ENCODE measurements around the gene THSD7B.

THSD7B gene

GRCh38 chr2:137023205-137023604 is 257.9 kb downstream of the THSD7B start:
- no peak for TF ChIP-seq CTCF (IDR thresholded peaks at IDR 0.05; ENCODE audit: borderline replicate concordance, control extremely low read depth, extremely low read depth, insufficient read depth, missing control alignments)
- in situ Hi-C loops (cut with MboI; ENCODE audit: low sequenced_read_pairs, unreplicated experiment), result no loop called here
- no peak for DNase-seq (ENCODE audit: low spot score)

- DNase-seq (ENCODE audit: low spot score), result no peak
- in situ Hi-C loops (cut with MboI; ENCODE audit: low sequenced_read_pairs, unreplicated experiment), result no loop called here
- TF ChIP-seq CTCF (IDR thresholded peaks at IDR 0.05; ENCODE audit: borderline replicate concordance, control extremely low read depth, extremely low read depth, insufficient read depth, missing control alignments), result no peak
Measured at GRCh38 chr2:137031731-137032130, 266.4 kb downstream of the THSD7B start.

- no peak for DNase-seq (ENCODE audit: low spot score)
- in situ Hi-C loops (cut with MboI; ENCODE audit: low sequenced_read_pairs, unreplicated experiment), result no loop called here
- no peak for TF ChIP-seq CTCF (IDR thresholded peaks at IDR 0.05; ENCODE audit: borderline replicate concordance, control extremely low read depth, extremely low read depth, insufficient read depth, missing control alignments)
Measured at GRCh38 chr2:137036619-137037018, 271.3 kb downstream of the THSD7B start.

GRCh38 chr2:137039482-137040152 is 274.3 kb downstream of the THSD7B start:
- no peak for TF ChIP-seq CTCF (IDR thresholded peaks at IDR 0.05; ENCODE audit: borderline replicate concordance, control extremely low read depth, extremely low read depth, insufficient read depth, missing control alignments)
- in situ Hi-C loops (cut with MboI; ENCODE audit: low sequenced_read_pairs, unreplicated experiment), result no loop called here
- DNase-seq (ENCODE audit: low spot score), result no peak

GRCh38 chr2:137047369-137047768 is 282.0 kb downstream of the THSD7B start:
- in situ Hi-C loops (cut with MboI; ENCODE audit: low sequenced_read_pairs, unreplicated experiment), result no loop called here
- no peak for DNase-seq (ENCODE audit: low spot score)
- no peak for TF ChIP-seq CTCF (IDR thresholded peaks at IDR 0.05; ENCODE audit: borderline replicate concordance, control extremely low read depth, extremely low read depth, insufficient read depth, missing control alignments)

- in situ Hi-C loops (cut with MboI; ENCODE audit: low sequenced_read_pairs, unreplicated experiment), result no loop called here
- TF ChIP-seq CTCF (IDR thresholded peaks at IDR 0.05; ENCODE audit: borderline replicate concordance, control extremely low read depth, extremely low read depth, insufficient read depth, missing control alignments), result no peak
Measured at GRCh38 chr2:137048455-137048854, 283.1 kb downstream of the THSD7B start.

More at GRCh38 chr2:137048455-137048854, 283.1 kb downstream of the THSD7B start:
- no peak for DNase-seq (ENCODE audit: low spot score)

Measured in GM13976 (cell line).